Hypothalamus (tissue), 51 donors: Measurements from ENCODE around the gene CDA.

ENCODE experiments used
- DNase-seq, 51 donors: peaks; one replicate each; lab custom pipeline; 2025; lab: John Stamatoyannopoulos, UW

CDA gene

GRCh38 chr1:20614131-20614579 lies 25.3 kb downstream of the CDA start:
- no peak for DNase-seq

- no peak for DNase-seq
Observed at GRCh38 chr1:20615946-20616846, 27.3 kb downstream of the CDA start.

- DNase-seq = no peak
Observed at GRCh38 chr1:20616847-20617487, 28.1 kb downstream of the CDA start.

GRCh38 chr1:20618550-20618949 lies 29.7 kb downstream of the CDA start:
- DNase-seq = no peak

DNA sequence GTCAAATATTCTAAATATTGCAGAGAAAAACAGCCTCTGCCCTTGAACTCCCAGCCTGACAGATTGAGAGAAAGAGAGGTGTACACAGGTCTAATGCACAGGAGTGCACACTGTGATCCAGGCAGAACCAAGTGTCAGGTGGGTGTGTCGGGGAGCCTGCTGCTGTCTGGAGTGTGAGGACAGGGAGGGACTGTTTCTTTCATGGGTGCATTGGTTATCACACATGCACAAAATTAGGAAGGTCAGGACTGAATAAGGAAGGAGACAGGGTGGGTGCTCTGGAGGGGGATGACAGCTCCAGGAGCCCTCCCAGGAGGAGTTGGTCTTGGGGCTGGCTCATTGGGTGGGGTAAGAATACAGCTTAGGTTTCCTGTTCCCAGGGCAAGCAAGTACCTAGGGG lies 31.1 kb downstream of the CDA start:
- no peak for DNase-seq

DNA sequence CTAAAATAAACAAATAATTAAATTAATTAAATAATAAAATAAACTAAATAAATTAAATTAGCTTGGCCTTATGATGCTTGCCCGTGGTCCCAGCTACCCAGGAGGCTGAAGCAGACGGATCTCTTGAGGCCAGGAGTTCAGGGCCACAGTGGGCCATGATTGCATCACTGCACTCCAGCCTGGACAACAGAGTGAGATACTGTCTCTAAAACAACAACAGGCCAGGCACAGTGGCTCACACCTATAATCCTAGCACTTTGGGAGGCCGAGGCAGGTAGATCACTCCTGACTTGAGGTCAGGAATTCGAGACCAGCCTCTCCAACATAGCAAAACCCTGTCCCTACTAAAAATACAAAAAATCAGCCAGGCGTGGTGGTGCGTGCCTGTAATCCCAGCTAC lies 32.1 kb downstream of the CDA start:
- no peak for DNase-seq

- DNase-seq = no peak
Observed at GRCh38 chr1:20624709-20625108, 35.8 kb downstream of the CDA start.

- DNase-seq = no peak
Observed at GRCh38 chr1:20625176-20626097, 36.5 kb downstream of the CDA start.

GRCh38 chr1:20626098-20626427 lies 37.2 kb downstream of the CDA start:
- DNase-seq = no peak

DNA sequence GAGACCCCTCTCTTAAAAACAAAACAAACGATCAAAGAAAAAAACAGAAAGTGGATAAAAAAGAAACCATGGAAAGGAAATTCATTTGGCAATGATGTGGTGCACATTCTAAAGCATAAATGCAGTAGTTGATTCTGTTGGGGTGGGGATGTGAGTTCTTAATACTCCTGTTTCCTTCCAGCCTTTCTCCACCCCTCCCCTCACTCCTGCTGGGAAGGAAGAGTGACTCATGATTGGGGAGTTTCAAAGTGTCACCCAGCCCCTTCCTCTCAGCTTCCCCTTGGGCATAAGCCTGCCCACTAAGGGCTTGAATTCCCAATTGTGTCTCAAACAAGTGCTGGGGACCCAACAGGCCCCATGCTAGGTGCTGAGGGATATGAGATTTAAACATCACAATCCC lies 37.6 kb downstream of the CDA start:
- DNase-seq = no peak

DNA sequence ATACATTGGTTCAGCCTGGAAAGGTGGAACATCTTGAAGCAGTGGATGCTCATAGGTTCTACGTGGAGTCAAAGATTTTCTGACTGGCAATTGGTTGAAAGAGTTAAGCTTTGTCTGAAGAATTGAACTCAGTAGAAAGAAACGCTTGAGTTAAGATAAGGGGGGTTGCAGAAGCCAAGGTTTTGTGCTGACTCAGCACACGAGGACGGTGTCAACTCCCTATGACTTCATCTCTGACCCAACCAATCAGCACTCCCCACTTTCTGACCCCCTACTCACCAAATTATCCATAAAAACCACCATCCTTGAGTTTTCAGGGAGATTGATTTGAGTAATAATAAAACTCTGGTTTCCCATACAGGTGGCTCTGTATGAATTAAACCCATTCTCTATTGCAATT lies 41.8 kb downstream of the CDA start:
- no peak for DNase-seq

DNA sequence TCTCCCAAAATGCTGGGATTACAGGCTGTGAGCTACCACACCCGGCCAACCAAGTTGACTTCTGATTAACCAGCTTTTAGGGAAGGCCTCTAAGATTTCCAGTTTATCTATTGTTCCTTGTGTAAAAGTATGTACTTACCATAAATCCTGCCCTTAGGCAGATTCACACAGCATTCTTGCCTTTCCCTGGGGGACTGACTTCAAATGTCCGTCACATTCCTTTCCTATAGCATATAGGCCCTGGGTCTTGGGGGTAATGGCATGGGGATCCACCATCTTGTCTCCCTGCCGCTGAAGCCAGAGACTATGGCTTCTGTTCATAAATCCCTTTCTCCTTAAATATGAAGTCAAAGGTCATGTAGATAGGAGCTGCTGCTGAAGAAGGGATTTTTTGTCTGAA lies 43.5 kb downstream of the CDA start:
- DNase-seq = no peak

GRCh38 chr1:20633190-20634064 lies 44.5 kb downstream of the CDA start, which contains the start of gene PINK1:
TSS of gene PINK1 (plus strand) at chr1:20633458. CDS start at chr1:20633549, 91 bp downstream.
- DNase-seq = peak; percentile 14 to 84 (median 64)

DNA sequence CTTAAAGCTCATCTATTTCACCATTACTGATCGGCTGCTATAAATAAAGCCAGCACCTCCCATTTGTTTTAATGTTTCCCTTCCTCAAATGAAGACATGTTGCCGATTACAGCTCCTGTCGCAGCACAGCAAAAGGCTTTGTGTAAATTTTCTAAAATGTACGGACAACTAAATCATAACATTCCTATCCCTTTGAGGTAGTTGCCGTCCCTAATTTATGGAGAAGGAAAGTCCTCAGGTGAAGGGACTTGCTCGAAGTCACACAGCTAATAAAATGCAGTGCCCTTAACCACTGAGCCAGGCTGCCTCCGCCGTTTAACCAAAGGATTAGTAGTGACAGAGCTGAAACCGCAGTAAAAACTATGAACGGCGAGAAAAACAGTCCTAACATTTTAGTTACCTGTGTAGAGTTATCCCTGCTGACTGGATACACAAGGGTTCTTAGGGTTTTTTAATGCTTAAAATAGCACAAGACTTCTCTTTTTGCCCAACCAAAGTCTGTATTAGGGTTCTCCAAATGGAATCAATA lies 45.2 kb downstream of the CDA start:
- peak in 1 of 51 donors; percentile 68 for DNase-seq

- DNase-seq = peak in 11 of 51 donors; percentile 5 to 22 (median 8)
Observed at GRCh38 chr1:20634594-20635084, 45.7 kb downstream of the CDA start.

GRCh38 chr1:20636785-20637347 lies 48.0 kb downstream of the CDA start:
- DNase-seq = no peak

GRCh38 chr1:20640183-20640597 lies 51.3 kb downstream of the CDA start:
- peak in 19 of 51 donors; percentile 5 to 43 (median 19) for DNase-seq

GRCh38 chr1:20641975-20642374 lies 53.1 kb downstream of the CDA start:
- DNase-seq = no peak

DNA sequence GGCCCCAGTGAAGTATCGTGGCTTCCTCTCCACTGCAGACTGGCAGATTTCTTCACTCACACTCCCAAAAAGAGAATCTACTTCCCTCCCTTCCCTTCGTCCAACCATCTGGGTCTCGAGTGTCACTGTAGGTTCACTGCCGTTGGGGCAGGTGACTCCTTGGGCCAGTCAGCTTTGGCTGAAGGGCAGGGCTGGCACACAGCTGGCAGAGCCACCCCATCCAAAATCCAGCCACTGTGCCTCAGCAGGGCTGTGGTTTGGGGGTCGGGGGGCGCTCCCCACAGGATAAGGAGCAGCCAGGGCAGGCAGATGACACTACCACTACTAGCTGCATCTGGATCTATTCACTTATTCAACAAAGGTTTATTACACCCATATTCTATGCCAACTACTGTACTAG lies 54.2 kb downstream of the CDA start:
- no peak for DNase-seq
